ENCODE results near the gene ACVR1C.

The ACVR1C gene

DNA sequence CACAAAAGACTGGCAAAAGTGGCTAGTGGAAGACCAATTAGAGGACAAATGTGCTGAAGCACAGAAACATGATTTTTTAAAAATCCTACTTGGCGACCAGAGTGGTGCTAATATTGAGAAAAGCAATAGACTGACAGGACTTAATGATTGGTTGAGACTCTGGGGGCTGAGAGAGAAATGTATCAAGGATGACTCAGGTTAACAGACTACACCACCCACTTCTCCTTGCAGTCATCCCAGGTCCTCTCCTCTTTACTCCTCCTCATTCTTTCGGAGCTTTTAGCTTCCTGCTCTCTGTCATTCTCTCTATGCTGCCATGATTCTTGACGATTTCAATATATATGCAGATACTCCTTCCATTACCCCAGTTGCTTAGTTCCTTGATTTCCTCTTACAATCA, 130.2 kb downstream of the ACVR1C start:
- no peak for DNase-seq (ENCODE audit: low read depth, low spot score)

- DNase-seq (ENCODE audit: low read depth, low spot score): no peak
Measured at GRCh38 chr2:157497638-157498314, 130.9 kb downstream of the ACVR1C start.

- peak; percentile 47 for DNase-seq (ENCODE audit: low read depth, low spot score)
Measured at GRCh38 chr2:157492189-157492773, 136.4 kb downstream of the ACVR1C start.

DNA sequence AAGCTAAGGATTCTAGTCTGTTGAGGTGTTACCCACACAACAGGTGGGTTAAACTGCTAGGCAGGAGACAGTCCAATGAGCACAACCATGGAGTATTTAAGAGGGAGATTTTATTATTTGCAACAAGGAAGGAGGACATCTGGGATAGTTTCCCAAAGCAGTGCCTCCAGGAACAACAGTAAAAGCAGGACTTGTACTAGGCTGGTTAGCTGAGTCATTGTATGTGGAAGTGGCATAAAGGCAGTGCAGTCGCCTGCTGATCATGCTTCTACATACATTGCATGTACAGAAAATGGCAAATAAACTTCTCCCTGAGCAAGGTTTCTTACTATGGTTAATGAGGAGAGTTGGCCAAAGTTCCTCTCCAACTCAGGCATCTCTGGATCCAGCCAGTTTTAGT, 138.7 kb downstream of the ACVR1C start:
- DNase-seq (ENCODE audit: low read depth, low spot score): no peak

DNA sequence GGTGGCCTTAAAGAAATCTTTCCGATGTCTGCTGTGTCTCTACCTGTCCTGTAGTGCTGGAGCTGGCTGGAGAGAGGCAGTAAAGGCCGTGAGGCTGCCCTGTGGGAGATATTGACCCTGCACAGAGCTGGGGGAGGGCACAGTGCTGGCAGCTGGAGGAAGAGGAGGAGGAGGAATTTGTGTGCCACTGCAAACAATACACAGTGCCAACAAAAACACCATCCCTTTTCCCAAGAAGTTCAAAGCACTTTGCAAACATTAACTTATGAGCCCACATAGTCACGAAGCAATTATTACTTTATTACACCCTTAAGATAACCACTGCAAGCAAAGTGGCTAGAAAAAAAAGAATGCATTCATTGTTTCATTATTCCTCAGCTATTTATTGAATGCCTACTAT, 139.8 kb downstream of the ACVR1C start:
- DNase-seq (ENCODE audit: low read depth, low spot score): no peak

DNA sequence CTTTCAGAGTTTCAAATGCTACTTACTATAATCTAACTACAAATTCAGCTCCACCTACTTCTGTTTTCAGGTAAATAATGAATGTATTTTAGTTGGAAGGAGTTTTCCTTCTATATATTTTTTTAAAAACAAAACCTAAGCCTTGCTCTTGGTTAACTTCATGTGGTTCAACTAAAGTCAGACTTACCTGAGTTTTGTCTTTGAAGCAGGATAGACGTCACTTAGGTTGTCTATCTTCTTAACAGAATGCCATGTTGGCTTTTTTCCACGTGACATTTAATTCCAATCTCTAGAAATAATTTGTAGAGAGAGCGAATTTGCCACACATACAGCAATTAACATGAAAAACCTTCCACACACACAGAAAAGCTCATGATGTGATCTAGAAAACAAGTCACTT, 140.9 kb downstream of the ACVR1C start:
- no peak for DNase-seq (ENCODE audit: low read depth, low spot score)

DNA sequence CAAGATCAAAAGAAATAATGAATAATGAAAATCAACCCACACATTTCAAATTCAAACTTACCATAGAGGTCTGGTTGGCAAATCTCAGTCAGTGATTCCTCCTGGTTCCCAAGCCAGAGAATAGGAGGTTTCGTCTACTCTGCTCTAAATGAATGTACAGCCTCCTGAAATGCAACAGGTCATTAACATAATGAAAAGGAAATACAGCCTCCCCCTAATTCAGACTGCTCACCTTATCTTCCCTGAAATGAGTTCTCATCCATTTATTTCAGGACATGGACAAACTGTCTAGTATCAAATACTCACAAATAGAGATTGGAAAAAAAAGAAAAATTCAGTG, 141.4 kb downstream of the ACVR1C start:
- DNase-seq (ENCODE audit: low read depth, low spot score): no peak

GRCh38 chr2:157486596-157487270, 141.9 kb downstream of the ACVR1C start:
- DNase-seq (ENCODE audit: low read depth, low spot score): no peak

GRCh38 chr2:157480182-157480961, 148.3 kb downstream of the ACVR1C start:
- DNase-seq (ENCODE audit: low read depth, low spot score): no peak

- no peak for DNase-seq (ENCODE audit: low read depth, low spot score)
Measured at GRCh38 chr2:157479081-157480027, 149.3 kb downstream of the ACVR1C start.

DNA sequence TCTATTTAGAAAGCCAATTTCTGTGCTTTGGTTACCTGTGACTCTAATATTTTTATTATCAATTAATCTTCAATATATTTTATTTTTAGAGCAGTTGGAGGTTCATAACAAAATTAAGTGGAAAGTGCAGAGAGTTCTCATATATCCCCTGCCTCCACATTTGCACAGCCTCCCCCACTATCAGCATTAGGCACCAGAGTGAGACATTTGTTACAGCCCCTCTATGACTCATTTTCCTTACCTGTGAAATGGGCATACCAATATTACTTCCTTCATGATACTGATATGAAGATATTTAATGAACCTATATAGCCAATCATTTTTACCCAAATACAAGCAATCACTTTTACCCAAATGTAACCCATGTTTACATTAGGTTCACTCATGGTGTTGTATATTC, 150.7 kb downstream of the ACVR1C start:
- no peak for DNase-seq (ENCODE audit: low read depth, low spot score)

DNA sequence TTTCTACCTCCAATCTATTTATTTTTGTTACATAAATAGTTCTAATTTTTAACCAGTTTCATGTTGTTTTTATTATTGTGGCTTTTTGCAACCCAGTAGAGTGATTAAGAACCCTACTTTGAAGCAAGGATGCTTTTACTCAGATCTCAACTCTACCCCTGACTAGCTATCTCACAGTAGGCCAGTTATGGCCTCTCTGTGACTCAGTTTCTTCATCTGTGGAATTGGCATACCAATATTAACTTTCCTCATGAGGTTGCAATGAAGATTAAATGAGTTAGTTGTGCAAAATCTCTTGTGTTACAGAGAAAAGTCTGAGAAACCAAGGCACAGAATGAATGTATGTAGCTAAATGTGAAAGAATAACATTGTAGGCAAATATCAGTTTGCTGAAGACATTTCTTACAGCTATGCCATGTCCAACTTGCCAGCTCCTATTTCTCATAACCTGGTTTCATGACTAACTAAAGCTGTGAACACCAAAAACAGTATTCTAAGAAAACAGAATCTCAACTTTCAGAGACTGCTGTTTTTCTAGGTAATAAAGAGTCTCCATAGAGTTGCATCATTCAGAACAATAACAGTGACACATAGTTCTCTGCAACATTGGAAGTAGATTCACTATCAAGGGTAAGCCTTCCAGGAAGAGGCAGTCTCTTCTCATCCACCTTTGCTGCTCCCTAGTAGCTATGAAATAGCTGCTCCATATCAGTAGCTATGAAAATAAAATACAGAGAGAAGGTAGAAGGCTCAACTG, 151.5 kb downstream of the ACVR1C start:
- no peak for DNase-seq (ENCODE audit: low read depth, low spot score)
